Medulla oblongata (tissue), 1 donor: Measurements from ENCODE around the gene RBM38.
A peak's percentile ranks its signal among the peaks of the same experiment; 100 is the strongest.
"Not testable (repeated sequence)": the region's sequence is repeated elsewhere in the genome, so short reads cannot be mapped to it uniquely, and the experiment has no call there.

ENCODE experiments used
- DNase-seq: peaks from one replicate; pipeline ENCODE4 v3.0.0-alpha.2; 2015; ENCODE audit errors: extremely low spot score

Gene RBM38

DNA sequence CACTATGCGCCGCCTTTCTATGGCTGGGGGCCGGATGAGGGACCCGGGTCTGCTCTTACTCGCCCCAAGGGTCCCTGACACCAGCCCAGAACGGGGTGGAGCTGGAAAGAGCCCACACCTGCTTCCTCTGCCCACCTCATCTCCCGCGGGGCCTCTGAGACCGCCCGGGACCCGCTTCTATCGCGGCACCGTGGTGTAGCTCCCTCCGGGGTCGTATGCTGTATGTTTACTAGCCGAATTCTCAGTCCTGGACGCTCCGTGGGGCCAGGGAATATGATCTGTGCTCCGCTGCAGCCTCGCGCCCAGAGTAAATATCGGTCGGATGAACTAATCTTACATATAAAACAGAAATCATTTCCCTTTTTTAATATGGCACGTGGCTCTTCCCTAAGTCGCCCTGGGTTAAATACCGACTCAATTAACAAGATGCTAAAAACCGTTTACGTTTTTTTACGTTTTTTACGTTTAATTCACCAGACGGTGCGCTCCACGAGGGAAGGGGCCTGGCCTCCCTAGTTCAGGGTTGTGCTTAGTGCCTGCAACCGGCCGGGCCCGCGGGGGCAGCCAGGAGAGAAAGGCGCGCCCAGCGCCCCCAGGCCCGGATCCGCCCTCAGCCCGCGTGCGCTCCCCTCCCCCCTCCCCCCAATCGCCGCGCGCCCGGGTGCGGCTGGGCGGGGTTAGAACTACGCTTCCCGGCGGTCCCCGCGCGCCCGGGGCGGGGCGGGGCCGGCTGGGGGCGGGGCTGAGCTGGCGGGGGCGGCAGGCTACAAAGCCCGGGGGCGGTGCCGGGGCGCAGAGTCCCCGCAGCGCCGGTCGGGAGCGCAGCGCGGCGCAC is at the start of gene RBM38:
TSS of gene RBM38 (plus strand) at position 793 of the 835 bp plus-strand sequence. CDS start 186 bp downstream, outside the sequence.
- peak; percentile 75 for DNase-seq

DNA sequence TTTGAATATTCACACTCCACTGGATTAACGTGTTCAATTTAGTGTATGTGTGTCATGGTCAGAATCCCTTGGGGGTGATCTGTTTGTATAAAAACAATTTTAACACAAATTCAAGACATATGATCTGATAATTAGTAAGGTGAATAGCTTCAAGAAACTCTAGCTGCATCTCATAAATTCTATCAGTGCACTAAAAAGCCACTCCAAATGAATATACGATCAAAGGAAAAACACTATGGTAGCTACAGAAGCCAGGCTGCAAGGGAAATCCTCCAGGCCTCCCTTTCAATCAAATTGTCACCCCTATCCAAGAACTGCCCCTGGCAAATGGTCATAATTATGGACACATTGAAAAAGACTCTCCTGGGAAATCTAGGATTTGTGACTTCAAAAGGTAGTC is 49.5 kb upstream of the RBM38 start:
- DNase-seq: no peak

DNA sequence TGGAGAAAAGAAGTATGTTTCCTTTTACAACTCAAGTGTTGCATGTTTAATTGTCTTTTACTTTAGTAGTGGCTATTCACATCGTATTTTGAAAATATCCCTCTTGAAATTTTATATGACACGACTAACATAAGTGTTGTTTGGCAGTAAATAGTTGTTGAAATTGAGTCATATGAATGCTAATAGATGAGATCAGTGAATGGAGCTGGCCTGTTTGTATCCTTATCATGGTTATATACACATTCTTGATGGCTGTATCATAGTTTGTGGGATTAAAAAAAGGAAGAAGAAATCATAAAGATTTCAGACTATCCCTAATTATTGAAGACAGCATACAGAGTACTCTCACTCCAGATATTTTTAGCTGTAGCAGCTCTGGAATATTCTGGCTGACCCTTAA is 48.4 kb upstream of the RBM38 start:
- no peak for DNase-seq

GRCh38 chr20:57346477-57346876 is 44.7 kb upstream of the RBM38 start:
- DNase-seq: peak; percentile 91

GRCh38 chr20:57347393-57347792 is 43.8 kb upstream of the RBM38 start:
- DNase-seq: no peak

DNA sequence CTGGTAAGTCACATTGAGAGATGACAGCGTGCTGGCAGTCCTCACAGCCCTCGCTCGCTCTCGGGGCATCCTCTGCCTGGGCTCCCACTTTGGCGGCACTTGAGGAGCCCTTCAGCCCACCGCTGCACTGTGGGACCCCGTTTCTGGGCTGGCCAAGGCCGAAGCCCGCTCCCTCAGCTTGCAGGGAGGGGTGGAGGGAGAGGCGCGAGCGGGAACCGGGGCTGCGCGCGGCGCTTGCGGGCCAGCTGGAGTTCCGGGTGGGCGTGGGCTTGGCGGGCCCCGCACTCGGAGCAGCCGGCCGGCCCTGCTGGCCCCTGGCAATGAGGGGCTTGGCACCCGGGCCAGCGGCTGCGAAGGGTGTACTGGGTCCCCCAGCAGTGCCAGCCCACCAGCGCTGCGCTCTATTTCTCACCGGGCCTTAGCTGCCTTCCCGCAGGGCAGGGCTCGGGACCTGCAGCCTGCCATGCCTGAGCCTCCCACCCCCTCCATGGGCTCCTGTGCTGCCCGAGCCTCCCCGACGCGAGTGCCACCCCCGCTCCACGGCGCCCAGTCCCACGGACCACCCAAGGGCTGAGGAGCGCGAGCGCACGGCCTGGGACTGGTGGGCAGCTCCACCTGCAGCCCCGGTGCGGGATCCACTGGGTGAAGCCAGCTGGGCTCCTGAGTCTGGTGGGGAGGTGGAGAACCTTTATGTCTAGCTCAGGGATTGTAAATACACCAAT is 42.8 kb upstream of the RBM38 start:
- not testable (repeated sequence) for DNase-seq

GRCh38 chr20:57348922-57349574 is 42.1 kb upstream of the RBM38 start:
- not testable (repeated sequence) for DNase-seq

DNA sequence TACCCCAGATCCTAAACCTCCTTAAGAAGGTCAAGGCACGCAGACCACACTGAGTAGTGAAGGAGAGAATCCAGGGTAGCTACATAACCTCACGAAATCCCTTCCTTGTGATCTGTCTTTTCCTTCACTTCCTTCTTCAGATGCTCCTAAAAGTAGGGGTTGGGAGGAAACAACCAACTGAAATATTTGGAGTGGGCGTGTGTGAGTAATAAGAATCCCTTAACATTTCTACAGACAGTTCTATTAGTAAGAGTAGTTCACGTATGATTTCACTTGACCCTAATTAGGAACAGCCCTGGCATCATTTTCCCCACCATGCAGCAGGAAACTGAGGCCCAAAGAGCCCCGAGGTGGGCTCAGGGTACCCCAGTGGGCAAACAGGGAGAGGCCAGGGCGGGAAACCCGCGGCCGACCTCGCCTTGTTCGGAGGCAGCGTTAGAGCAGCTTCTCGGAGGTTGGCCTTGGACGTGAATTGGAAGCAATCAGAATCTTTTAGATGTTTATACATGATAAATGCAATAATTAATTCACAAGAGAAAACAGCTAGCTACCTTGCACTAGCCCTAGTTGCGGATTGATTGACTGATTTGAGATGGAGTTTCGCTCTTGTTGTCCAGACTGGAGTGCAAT is 41.0 kb upstream of the RBM38 start:
- no peak for DNase-seq

- DNase-seq: not testable (repeated sequence)
Observed at GRCh38 chr20:57350726-57351041, 40.5 kb upstream of the RBM38 start.

DNA sequence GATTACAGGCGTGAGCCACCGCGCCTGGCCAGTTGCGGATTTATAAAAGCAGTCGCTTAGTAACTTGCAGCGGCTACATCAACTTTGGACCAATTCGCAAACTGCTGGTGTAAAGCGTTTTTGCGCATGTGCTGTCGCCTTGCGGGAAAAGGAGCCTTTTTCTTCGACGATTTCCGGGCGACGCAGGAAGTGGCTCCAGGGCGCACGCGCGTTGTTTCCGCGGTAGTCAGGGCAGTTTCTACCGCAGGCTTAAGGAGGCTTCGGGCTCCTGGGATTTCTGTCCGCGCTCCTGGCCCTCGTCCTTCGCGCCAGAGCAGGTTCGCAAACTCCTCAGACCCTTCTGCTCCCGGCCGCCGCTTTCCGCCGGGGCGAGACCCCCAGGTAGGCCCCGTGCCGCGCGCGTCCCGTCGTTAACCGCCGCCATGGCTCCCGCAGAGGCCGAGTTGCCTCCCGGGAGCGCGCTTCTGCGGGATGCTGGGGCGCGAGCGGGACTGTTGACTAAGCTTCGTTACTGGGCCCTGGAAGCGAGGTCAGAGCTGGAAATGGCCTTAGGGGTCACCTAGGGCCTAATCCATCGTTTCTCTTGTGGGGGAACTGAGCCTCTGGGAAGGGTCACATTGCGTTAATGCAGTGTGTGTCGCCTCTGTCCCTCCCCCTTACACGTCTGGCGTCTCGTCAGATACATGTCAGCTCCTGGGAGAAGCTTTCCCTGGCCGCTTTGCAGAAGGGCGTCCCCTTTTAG is 40.0 kb upstream of the RBM38 start, which contains the start of gene RAE1:
TSS of gene RAE1 (plus strand) at position 214 of the 742 bp plus-strand sequence. CDS start 2,784 bp downstream, outside the sequence.
- DNase-seq: peak; percentile 94

GRCh38 chr20:57352305-57352704 is 38.9 kb upstream of the RBM38 start:
- DNase-seq: no peak

- DNase-seq: no peak
Observed at GRCh38 chr20:57353351-57353750, 37.8 kb upstream of the RBM38 start.

GRCh38 chr20:57361517-57361916 is 29.7 kb upstream of the RBM38 start:
- DNase-seq: no peak

DNA sequence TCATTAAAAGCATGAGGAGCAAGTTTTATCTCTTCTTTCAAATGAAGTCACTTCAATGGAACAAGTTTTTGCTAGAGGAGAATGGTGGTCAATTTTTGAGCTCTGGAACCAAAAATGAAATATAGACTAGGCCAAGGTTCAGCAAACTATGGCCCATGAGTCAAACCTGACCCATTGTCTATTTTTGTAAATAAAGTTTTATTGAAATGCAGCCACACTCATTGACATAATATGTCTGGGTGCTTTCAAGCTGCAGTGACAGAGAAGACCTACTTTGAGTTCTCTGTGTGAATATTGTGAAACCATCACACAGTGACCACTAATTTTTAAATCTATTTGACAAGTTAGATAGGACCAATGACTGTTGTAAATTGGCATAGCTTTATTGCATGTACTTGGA is 26.7 kb upstream of the RBM38 start:
- DNase-seq: no peak

DNA sequence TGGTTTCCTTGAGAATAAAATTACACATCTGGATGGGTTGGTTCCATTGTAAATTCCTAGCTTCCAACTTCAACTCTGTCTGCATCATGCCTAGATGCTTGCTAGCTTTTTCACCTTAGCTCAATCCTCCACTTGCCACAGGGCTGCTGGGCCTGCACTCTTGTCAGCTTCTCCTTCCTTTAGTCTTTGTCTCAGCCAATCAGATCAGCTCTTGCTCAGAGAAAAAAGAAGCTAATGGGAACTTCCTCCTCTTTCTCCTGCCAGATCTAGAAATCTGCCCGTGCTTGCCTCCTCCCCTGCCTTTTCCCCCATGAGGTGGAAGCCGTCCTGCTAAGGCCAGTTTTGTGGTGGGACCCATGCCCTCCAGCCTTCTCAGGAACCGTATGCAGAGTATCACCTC is 21.6 kb upstream of the RBM38 start:
- peak; percentile 40 for DNase-seq

DNA sequence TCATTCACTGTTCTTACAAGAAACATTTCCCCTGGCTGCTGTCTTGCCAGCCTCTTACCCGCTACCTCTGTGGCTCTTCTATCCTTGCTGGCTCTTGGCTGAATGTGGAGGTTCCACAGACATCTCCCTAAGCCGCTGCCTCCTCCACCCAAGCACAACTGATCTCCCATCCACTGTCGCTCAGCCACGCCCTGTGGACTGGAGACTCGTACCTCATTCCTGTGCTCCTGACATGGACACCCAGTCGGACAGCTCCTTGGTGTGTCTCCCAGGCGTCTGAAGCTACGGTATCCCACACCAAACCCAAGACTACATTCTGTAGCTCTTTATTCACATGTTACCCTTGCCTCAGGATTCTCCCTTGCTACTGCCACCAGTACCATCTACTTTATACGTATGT is 20.9 kb upstream of the RBM38 start:
- no peak for DNase-seq

- DNase-seq: no peak
Observed at GRCh38 chr20:57371363-57371762, 19.8 kb upstream of the RBM38 start.

DNA sequence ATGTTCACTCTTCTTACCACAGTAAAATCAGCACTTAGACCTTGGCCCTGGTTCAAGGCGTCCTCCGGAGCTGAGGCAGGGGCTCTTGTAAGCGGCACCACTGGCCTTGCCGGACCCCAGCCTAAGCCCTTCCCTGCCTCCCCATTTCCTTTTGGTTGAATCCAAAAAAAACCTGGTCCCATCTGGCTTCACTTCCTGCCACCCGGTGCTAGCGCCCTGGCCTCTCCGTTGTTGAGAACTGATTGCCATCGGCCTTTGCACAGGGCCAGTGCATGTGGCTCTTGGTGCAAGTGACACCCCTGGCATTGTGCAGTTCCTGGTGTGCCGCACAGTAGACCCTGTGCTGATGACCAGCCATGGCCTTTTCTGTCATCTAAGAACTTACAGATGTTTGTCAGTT is 19.0 kb upstream of the RBM38 start:
- no peak for DNase-seq

- DNase-seq: no peak
Observed at GRCh38 chr20:57372581-57373350, 18.4 kb upstream of the RBM38 start.

GRCh38 chr20:57374343-57374930 is 16.8 kb upstream of the RBM38 start:
- no peak for DNase-seq
